Tibial nerve (tissue), 4 donors: ENCODE measurements around the gene SLC2A8.

ENCODE experiments used
- CTCF ChIP-seq, 5 experiments: fragments of 200-600 bp in 3 of 5; fragments of 450-650 bp in 2 of 5; sonication (generic) in 3 of 5; IDR thresholded peaks; one replicate each; pipeline ENCODE4 v1.5.1; 2016 to 2019; ENCODE audit warnings: antibody characterized with exemption in 5 of 5, mild to moderate bottlenecking in 3 of 5, moderate library complexity in 2 of 5
- EP300 ChIP-seq, 2 donors: sonication (generic); formaldehyde crosslinking; IDR thresholded peaks; one replicate each; pipeline ENCODE4 v1.6.1; 2017; ENCODE audit warnings: antibody characterized with exemption in 2 of 2, mild to moderate bottlenecking in 1 of 2

- no peak for TF ChIP-seq CTCF (IDR thresholded peaks at IDR 0.05)
- no peak for TF ChIP-seq EP300 (IDR thresholded peaks at IDR 0.05)
These were observed 47.4 kb downstream of the SLC2A8 start for GRCh38 chr9:127444283-127444920.
